Tibial nerve (tissue), 4 donors: ENCODE data around the gene MXRA8. TPM values are rescaled to one million over a fixed set of nuclear protein-coding genes. Genes with fewer than 3 reads are reported as not detected.

Experiments
- DNase-seq, 2 donors: peaks; one replicate each; pipeline ENCODE4 v3.0.0-alpha.2; 2019; ENCODE audit warnings: low spot score in 2 of 2
- H3K27ac ChIP-seq, 4 donors: fragments of 200-600 bp; sonication (generic) in 3 of 4; one replicate each; pipeline ENCODE4 v1.5.1; 2017 to 2019; ENCODE audit warnings: mild to moderate bottlenecking in 1 of 4
- H3K27me3 ChIP-seq, 2 donors: fragments of 200-600 bp; sonication (generic) in 1 of 2; one replicate each; pipeline versions ENCODE4 v1.5.1 to v1.6.0; 2017 to 2019
- H3K36me3 ChIP-seq, 3 donors: fragments of 200-600 bp; sonication (generic); one replicate each; pipeline ENCODE4 v1.5.1; 2018 to 2019
- H3K4me1 ChIP-seq, 4 donors: fragments of 200-600 bp; sonication (generic) in 3 of 4; one replicate each; pipeline ENCODE4 v1.5.1; 2017 to 2019
- H3K4me3 ChIP-seq, 4 donors: fragments of 200-600 bp; sonication (generic) in 3 of 4; one replicate each; pipeline ENCODE4 v1.5.1; 2017 to 2019; ENCODE audit warnings: mild to moderate bottlenecking in 1 of 4, moderate library complexity in 1 of 4
- H3K9me3 ChIP-seq, 4 donors: fragments of 200-600 bp; sonication (generic) in 3 of 4; one replicate each; pipeline ENCODE4 v1.5.1; 2017 to 2019
- CTCF ChIP-seq, 5 experiments: fragments of 200-600 bp in 3 of 5; fragments of 450-650 bp in 2 of 5; sonication (generic) in 3 of 5; IDR thresholded peaks; one replicate each; pipeline ENCODE4 v1.5.1; 2016 to 2019; ENCODE audit warnings: antibody characterized with exemption in 5 of 5, mild to moderate bottlenecking in 3 of 5, moderate library complexity in 2 of 5
- EP300 ChIP-seq, 2 donors: sonication (generic); formaldehyde crosslinking; IDR thresholded peaks; one replicate each; pipeline ENCODE4 v1.6.1; 2017; ENCODE audit warnings: antibody characterized with exemption in 2 of 2, mild to moderate bottlenecking in 1 of 2
- POLR2A ChIP-seq, 2 donors: fragments of 450-650 bp; IDR thresholded peaks; one replicate each; pipeline ENCODE4 v1.6.1; 2017; ENCODE audit warnings: antibody characterized with exemption in 2 of 2, mild to moderate bottlenecking in 2 of 2, moderate library complexity in 2 of 2
- WGBS, 2 donors: methylation state at CpG; one replicate each; pipeline ENCODE4 v1.1.5; 2018; 5-methylcytosine and 5-hydroxymethylcytosine counted together
- total RNA-seq, 4 donors: library from RNA; depleted of rRNA; stranded (reverse); fragments of >200 nt; gene quantifications; one replicate each; pipeline ENCODE4 v1.1.0, GENCODE V29; 2016

Gene MXRA8
- total RNA-seq, 4 donors from 2014 or later, result 351 to 659 (median 448) TPM

- Histone ChIP-seq H3K36me3 (peaks cover 0 to 58% (median 15%) of the 10 kb centered on the region in 3 donors), H3K4me1 (peaks cover 0 to 42% (median 21%) of the 10 kb centered on the region in 4 donors), H3K27ac (no peak overlapping the region), H3K27me3 (no peaks in the 10 kb centered on the region), H3K9me3 (no peaks in the 10 kb centered on the region), H3K4me3 (no peak overlapping the region)
- DNase-seq, result no peak
- 47 to 51% methylated on average over 7 of the region's 11 CpGs for WGBS, 2 donors
- TF ChIP-seq EP300 (IDR thresholded peaks at IDR 0.05) (no peak), POLR2A (IDR thresholded peaks at IDR 0.05) (no peak), CTCF (IDR thresholded peaks at IDR 0.05) (no peak)
These were observed 23.5 kb downstream of the MXRA8 start for GRCh38 chr1:1334835-1335234.

- 85 to 88% methylated on average over 23 to 29 of the region's 36 CpGs for WGBS, 2 donors
- no peaks in the 10 kb centered on the region for H3K27me3 ChIP-seq
- peaks cover 0 to 56% (median 9%) of the 10 kb centered on the region in 3 donors for H3K36me3 ChIP-seq
- H3K4me3 ChIP-seq, result no peak overlapping the region
- DNase-seq, result no peak
- H3K27ac ChIP-seq, result no peak overlapping the region
- H3K9me3 ChIP-seq, result no peaks in the 10 kb centered on the region
- no peak for TF ChIP-seq EP300 (IDR thresholded peaks at IDR 0.05)
- TF ChIP-seq POLR2A (IDR thresholded peaks at IDR 0.05), result no peak
- no peak for TF ChIP-seq CTCF (IDR thresholded peaks at IDR 0.05)
- peaks cover 0 to 47% (median 22%) of the 10 kb centered on the region in 4 donors for H3K4me1 ChIP-seq
These were observed 24.7 kb downstream of the MXRA8 start for GRCh38 chr1:1333551-1334241.

GRCh38 chr1:1332774-1333480, 25.4 kb downstream of the MXRA8 start:
- DNase-seq, result no peak
- peaks cover 0 to 47% (median 22%) of the 10 kb centered on the region in 4 donors for H3K4me1 ChIP-seq
- no peaks in the 10 kb centered on the region for H3K27me3 ChIP-seq
- no peak overlapping the region for H3K27ac ChIP-seq
- H3K4me3 ChIP-seq, result no peak overlapping the region
- H3K36me3 ChIP-seq, result peaks cover 0 to 56% (median 3%) of the 10 kb centered on the region in 3 donors
- 73 to 74% methylated on average over 13 to 48 of the region's 48 CpGs for WGBS, 2 donors
- H3K9me3 ChIP-seq, result no peaks in the 10 kb centered on the region
- no peak for TF ChIP-seq CTCF (IDR thresholded peaks at IDR 0.05)
- TF ChIP-seq POLR2A (IDR thresholded peaks at IDR 0.05), result no peak
- no peak for TF ChIP-seq EP300 (IDR thresholded peaks at IDR 0.05)

GRCh38 chr1:1332031-1332755, 26.2 kb downstream of the MXRA8 start:
- TF ChIP-seq EP300 (IDR thresholded peaks at IDR 0.05) (no peak), CTCF (IDR thresholded peaks at IDR 0.05) (no peak), POLR2A (IDR thresholded peaks at IDR 0.05) (no peak)
- peak overlapping the region in 1 of 4 donors; percentile 66 for H3K27ac ChIP-seq
- 80 to 81% methylated on average over 38 to 42 of the region's 57 CpGs for WGBS, 2 donors
- no peak for DNase-seq
- H3K27me3 ChIP-seq, result no peaks in the 10 kb centered on the region
- no peak overlapping the region for H3K4me3 ChIP-seq
- H3K9me3 ChIP-seq, result no peaks in the 10 kb centered on the region
- H3K4me1 ChIP-seq, result peaks cover 0 to 47% (median 22%) of the 10 kb centered on the region in 4 donors
- H3K36me3 ChIP-seq, result peaks cover 0 to 56% (median 4%) of the 10 kb centered on the region in 3 donors
